Keratinocyte (primary cell): ENCODE measurements around the gene FANCF.

Source experiments
- EZH2 ChIP-seq: IDR thresholded peaks from one replicate; pipeline ENCODE4 v1.6.1; 2012; ENCODE audit warnings: inconsistent platforms, mild to moderate bottlenecking, low read length, moderate library complexity
- TF ChIP-seq, protein P1 (sequence below), 3 experiments: IDR thresholded peaks in 1 of 3; conservative IDR thresholded peaks in 1 of 3; optimal IDR thresholded peaks in 1 of 3; 2 replicates in 2 of 3; 3 replicates in 1 of 3; pipeline versions ENCODE3 to v1.5.1; 2011; ENCODE audit warnings: low read length in 3 of 3, mild to moderate bottlenecking in 3 of 3, moderate library complexity in 2 of 3, control low read depth in 1 of 3, inconsistent platforms in 1 of 3; ENCODE audit not compliant: insufficient read depth in 2 of 3; ENCODE audit errors: extremely low read depth in 1 of 3

DNA sequence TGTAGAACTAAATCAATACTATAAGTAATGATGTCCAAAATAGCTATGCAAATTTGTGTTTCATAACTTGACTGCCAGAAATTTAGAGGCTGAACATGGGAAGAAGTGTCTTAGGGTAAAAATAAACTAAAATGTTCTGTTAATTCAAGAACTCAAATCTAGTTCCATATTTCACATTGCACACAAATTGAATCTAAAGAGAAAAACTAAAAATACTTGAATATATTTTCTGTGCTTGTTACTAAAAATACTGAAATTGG, 43.5 kb downstream of the FANCF start:
- TF ChIP-seq, protein P1, sequence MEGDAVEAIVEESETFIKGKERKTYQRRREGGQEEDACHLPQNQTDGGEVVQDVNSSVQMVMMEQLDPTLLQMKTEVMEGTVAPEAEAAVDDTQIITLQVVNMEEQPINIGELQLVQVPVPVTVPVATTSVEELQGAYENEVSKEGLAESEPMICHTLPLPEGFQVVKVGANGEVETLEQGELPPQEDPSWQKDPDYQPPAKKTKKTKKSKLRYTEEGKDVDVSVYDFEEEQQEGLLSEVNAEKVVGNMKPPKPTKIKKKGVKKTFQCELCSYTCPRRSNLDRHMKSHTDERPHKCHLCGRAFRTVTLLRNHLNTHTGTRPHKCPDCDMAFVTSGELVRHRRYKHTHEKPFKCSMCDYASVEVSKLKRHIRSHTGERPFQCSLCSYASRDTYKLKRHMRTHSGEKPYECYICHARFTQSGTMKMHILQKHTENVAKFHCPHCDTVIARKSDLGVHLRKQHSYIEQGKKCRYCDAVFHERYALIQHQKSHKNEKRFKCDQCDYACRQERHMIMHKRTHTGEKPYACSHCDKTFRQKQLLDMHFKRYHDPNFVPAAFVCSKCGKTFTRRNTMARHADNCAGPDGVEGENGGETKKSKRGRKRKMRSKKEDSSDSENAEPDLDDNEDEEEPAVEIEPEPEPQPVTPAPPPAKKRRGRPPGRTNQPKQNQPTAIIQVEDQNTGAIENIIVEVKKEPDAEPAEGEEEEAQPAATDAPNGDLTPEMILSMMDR (optimal IDR thresholded peaks at IDR 0.05 in 1 of 3, IDR thresholded peaks at IDR 0.05 in 1 of 3, conservative IDR thresholded peaks at IDR 0.05 in 1 of 3; ENCODE audit: extremely low read depth in 1 of 3, insufficient read depth in 2 of 3, low read length in 3 of 3) = no peak
- TF ChIP-seq EZH2 = no peak
